GM12878 (cell line): ENCODE measurements around the gene ARID1A. TPM values are rescaled to one million over a fixed set of nuclear protein-coding genes. Genes with fewer than 3 reads are reported as not detected.

Experiments used
- EZH2 ChIP-seq: IDR thresholded peaks from 2 replicates; pipeline ENCODE4 v1.6.1; 2012; ENCODE audit warnings: low read depth, mild to moderate bottlenecking, control low read depth, inconsistent platforms, low read length, borderline replicate concordance; ENCODE audit not compliant: control insufficient read depth
- FOXK2 ChIP-seq: fragments of 450-650 bp; IDR thresholded peaks from 2 replicates; pipeline ENCODE4 v1.6.1; 2017; ENCODE audit warnings: mild to moderate bottlenecking, moderate library complexity
- NRF1 ChIP-seq: conservative IDR thresholded peaks from 2 replicates; pipeline ENCODE4 v1.6.1; 2011; ENCODE audit warnings: mild to moderate bottlenecking, low read depth, low read length, improper control_type of control experiment
- POU2F2 ChIP-seq: IDR thresholded peaks from 3 replicates; pipeline ENCODE4 v1.6.1; 2011; ENCODE audit warnings: low read depth, mild to moderate bottlenecking, low read length, borderline replicate concordance
- RCOR1 ChIP-seq: conservative IDR thresholded peaks from 2 replicates; pipeline ENCODE4 v1.6.1; 2012; ENCODE audit warnings: low read depth, low read length, improper control_type of control experiment
- SIN3A ChIP-seq: IDR thresholded peaks from 2 replicates; pipeline ENCODE4 v1.6.1; 2012; ENCODE audit warnings: low read depth, low read length, improper control_type of control experiment
- SMC3 ChIP-seq: IDR thresholded peaks from 2 replicates; pipeline ENCODE4 v1.6.1; 2011; ENCODE audit warnings: low read length, improper control_type of control experiment, borderline replicate concordance
- YY1 ChIP-seq: IDR thresholded peaks from 2 replicates; pipeline ENCODE4 v1.6.1; 2011; ENCODE audit warnings: low read depth, mild to moderate bottlenecking, low read length
- ZBTB33 ChIP-seq: fragments of 450-650 bp; IDR thresholded peaks from 2 replicates; pipeline ENCODE4 v1.6.1; 2017; ENCODE audit warnings: mild to moderate bottlenecking
- polyA plus RNA-seq, 11 experiments: library from polyadenylated mRNA; depleted of rRNA in 4 of 11; unstranded in 6 of 11; stranded (reverse) in 5 of 11; fragments of >200 nt; fragmentation: Nextera tagmentation in 4 of 11; fragmentation: Illumina TruSeq in 1 of 11; extraction: Ambion mirVana in 4 of 11; extraction: Trizol in 1 of 11; gene quantifications; 1 replicate in 1 of 11; 2 replicates in 10 of 11; pipeline versions ENCODE4 v1.2.1 to v1.2.3, GENCODE V29; 2011 to 2016; ENCODE audit warnings: inconsistent platforms in 2 of 11, missing spikeins in 2 of 11, low read depth in 1 of 11
- total RNA-seq, 4 experiments: library from RNA; depleted of rRNA in 3 of 4; stranded (reverse); fragments of >200 nt in 3 of 4; fragmentation: Illumina TruSeq in 1 of 4; extraction: Trizol in 1 of 4; gene quantifications; 2 replicates each; pipeline versions ENCODE4 v1.2.1 to v1.2.3, GENCODE V29; 2013 to 2021
- TF ChIP-seq, protein P1 (sequence below): fragments of 450-650 bp; IDR thresholded peaks from 2 replicates; pipeline ENCODE4 v1.6.1; 2017; ENCODE audit warnings: mild to moderate bottlenecking, moderate library complexity

ARID1A gene
- total and polyA plus RNA-seq, 10 of the 15 experiments (the other 5 are each of a cell fraction or from before 2014, with no cell fraction given), result 10.0 to 98.0 (median 23.5) TPM

DNA sequence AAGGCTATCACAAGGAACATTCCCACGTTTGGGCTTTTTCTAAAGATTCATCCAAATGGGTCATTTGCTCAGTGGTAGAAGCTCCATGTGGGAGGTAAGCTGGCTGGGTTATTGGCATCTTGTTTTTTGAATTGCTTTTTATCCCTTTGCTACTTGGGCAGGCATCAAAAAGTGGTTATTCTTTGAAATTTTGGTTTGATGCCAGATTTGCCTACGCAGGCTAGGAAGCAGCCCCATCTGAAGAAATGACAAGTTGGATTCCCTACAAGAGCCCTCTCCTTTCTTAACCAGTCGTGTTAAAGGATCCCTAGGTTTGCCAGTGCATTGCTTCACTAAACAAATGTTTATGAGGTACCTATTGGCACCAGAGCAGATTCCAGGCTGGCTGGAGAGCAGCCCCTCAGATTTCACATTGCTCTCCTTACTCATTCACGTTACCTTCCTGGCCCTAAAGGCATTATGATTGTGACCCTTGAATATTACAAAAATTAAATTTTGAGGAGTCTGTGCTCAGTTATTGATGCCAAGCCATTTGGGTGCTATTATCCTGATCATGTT, 38.8 kb downstream of the ARID1A start (continued):
- TF ChIP-seq, protein P1, sequence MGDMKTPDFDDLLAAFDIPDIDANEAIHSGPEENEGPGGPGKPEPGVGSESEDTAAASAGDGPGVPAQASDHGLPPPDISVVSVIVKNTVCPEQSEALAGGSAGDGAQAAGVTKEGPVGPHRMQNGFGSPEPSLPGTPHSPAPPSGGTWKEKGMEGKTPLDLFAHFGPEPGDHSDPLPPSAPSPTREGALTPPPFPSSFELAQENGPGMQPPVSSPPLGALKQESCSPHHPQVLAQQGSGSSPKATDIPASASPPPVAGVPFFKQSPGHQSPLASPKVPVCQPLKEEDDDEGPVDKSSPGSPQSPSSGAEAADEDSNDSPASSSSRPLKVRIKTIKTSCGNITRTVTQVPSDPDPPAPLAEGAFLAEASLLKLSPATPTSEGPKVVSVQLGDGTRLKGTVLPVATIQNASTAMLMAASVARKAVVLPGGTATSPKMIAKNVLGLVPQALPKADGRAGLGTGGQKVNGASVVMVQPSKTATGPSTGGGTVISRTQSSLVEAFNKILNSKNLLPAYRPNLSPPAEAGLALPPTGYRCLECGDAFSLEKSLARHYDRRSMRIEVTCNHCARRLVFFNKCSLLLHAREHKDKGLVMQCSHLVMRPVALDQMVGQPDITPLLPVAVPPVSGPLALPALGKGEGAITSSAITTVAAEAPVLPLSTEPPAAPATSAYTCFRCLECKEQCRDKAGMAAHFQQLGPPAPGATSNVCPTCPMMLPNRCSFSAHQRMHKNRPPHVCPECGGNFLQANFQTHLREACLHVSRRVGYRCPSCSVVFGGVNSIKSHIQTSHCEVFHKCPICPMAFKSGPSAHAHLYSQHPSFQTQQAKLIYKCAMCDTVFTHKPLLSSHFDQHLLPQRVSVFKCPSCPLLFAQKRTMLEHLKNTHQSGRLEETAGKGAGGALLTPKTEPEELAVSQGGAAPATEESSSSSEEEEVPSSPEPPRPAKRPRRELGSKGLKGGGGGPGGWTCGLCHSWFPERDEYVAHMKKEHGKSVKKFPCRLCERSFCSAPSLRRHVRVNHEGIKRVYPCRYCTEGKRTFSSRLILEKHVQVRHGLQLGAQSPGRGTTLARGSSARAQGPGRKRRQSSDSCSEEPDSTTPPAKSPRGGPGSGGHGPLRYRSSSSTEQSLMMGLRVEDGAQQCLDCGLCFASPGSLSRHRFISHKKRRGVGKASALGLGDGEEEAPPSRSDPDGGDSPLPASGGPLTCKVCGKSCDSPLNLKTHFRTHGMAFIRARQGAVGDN, result no peak
- TF ChIP-seq RCOR1 (no peak), SMC3 (no peak), POU2F2 (no peak), YY1 (no peak), SIN3A (no peak), ZBTB33 (no peak), EZH2 (no peak), NRF1 (no peak), FOXK2 (no peak)
- TF ChIP-seq, all 136 proteins: peak for 0
